Jurkat, Clone E6-1 (cell line): Measurements from ENCODE around the gene DDX27. TPM values are rescaled to one million over a fixed set of nuclear protein-coding genes. Genes with fewer than 3 reads are reported as not detected.
A peak's percentile ranks its signal among the peaks of the same experiment; 100 is the strongest.
"Not testable (repeated sequence)": the region's sequence is repeated elsewhere in the genome, so short reads cannot be mapped to it uniquely, and the experiment has no call there.

Experiments
- DNase-seq: peaks from one replicate; pipeline ENCODE4 v3.0.0-alpha.2; 2011; ENCODE audit warnings: low read depth, low spot score
- H3K4me3 ChIP-seq: 2 replicates; pipeline ENCODE4 v1.5.1; 2011; ENCODE audit warnings: mild to moderate bottlenecking, low read length, control low read depth, moderate library complexity
- polyA plus RNA-seq: library from polyadenylated mRNA; unstranded; fragments of >200 nt; gene quantifications from one replicate; pipeline ENCODE4 v1.2.1, GENCODE V29; 2012; ENCODE audit warnings: missing spikeins; ENCODE audit not compliant: insufficient read length, insufficient read depth

Gene DDX27
- 73.8 TPM for polyA plus RNA-seq

- peak within 1 kb of the TSS; percentile 81 for H3K4me3 ChIP-seq
- peak; percentile 98 for DNase-seq
Measured at GRCh38 chr20:49219091-49219923, at the start of gene DDX27. Gene DDX27 (plus strand): TSS chr20:49219416. CDS start chr20:49219449, 33 bp downstream.

GRCh38 chr20:49169547-49169946 is 49.7 kb upstream of the DDX27 start:
- no peak overlapping the region for H3K4me3 ChIP-seq
- DNase-seq = no peak

GRCh38 chr20:49170714-49171113 is 48.5 kb upstream of the DDX27 start:
- no peak for DNase-seq
- no peak overlapping the region for H3K4me3 ChIP-seq

- H3K4me3 ChIP-seq = no peak overlapping the region
- no peak for DNase-seq
Measured at GRCh38 chr20:49171909-49172308, 47.3 kb upstream of the DDX27 start.

- DNase-seq = no peak
- no peak overlapping the region for H3K4me3 ChIP-seq
Measured at GRCh38 chr20:49172413-49172812, 46.8 kb upstream of the DDX27 start.

- no peak overlapping the region for H3K4me3 ChIP-seq
- DNase-seq = no peak
Measured at GRCh38 chr20:49174183-49174582, 45.0 kb upstream of the DDX27 start.

- DNase-seq = no peak
Measured at GRCh38 chr20:49179368-49180277, 39.6 kb upstream of the DDX27 start.

GRCh38 chr20:49181265-49181877 is 37.8 kb upstream of the DDX27 start:
- DNase-seq = no peak
- no peak overlapping the region for H3K4me3 ChIP-seq

More at GRCh38 chr20:49179368-49180277, 39.6 kb upstream of the DDX27 start:
- no peak overlapping the region for H3K4me3 ChIP-seq

- H3K4me3 ChIP-seq = no peak overlapping the region
- DNase-seq = no peak
Measured at GRCh38 chr20:49183444-49183843, 35.8 kb upstream of the DDX27 start.

GRCh38 chr20:49184084-49184501 is 35.1 kb upstream of the DDX27 start:
- not testable (repeated sequence) for DNase-seq, H3K4me3 ChIP-seq

GRCh38 chr20:49184691-49185070 is 34.5 kb upstream of the DDX27 start:
- H3K4me3 ChIP-seq = no peak overlapping the region
- DNase-seq = no peak

GRCh38 chr20:49185071-49185761 is 34.0 kb upstream of the DDX27 start:
- H3K4me3 ChIP-seq = no peak overlapping the region
- no peak for DNase-seq

GRCh38 chr20:49186535-49187329 is 32.5 kb upstream of the DDX27 start:
- DNase-seq = peak; percentile 77
- peak overlapping the region; percentile 64 for H3K4me3 ChIP-seq

GRCh38 chr20:49187330-49187850 is 31.8 kb upstream of the DDX27 start:
- peak overlapping the region; percentile 64 for H3K4me3 ChIP-seq
- no peak for DNase-seq

- peak within 1 kb of the TSS; percentile 64 for H3K4me3 ChIP-seq
- peak; percentile 91 for DNase-seq
Measured at GRCh38 chr20:49187851-49188641, 31.2 kb upstream of the DDX27 start, which contains the start of gene STAU1. Gene STAU1 (minus strand): TSS chr20:49188334. CDS start chr20:49166201, 22,133 bp downstream.

GRCh38 chr20:49192944-49193518 is 26.2 kb upstream of the DDX27 start:
- not testable (repeated sequence) for H3K4me3 ChIP-seq, DNase-seq
